K562 (cell line): ENCODE data around the gene NUFIP2.

Experiments used
- CTCF ChIP-seq, 3 experiments: IDR thresholded peaks in 2 of 3; conservative IDR thresholded peaks in 1 of 3; 2 replicates each; pipeline ENCODE4 v1.5.1; 2011 to 2012; ENCODE audit warnings: low read length in 3 of 3, mild to moderate bottlenecking in 3 of 3, control low read depth in 2 of 3, improper control_type of control experiment in 1 of 3, inconsistent platforms in 1 of 3, low read depth in 1 of 3, mixed read lengths in 1 of 3, moderate library complexity in 1 of 3; ENCODE audit not compliant: insufficient read depth in 2 of 3
- HNRNPUL1 ChIP-seq: fragments of 200-400 bp; formaldehyde crosslinking; IDR thresholded peaks from 2 replicates; pipeline ENCODE4 v1.6.1; 2017; ENCODE audit warnings: low read length
- KAT7 ChIP-seq: sonication (generic); formaldehyde crosslinking; IDR thresholded peaks from 2 replicates; pipeline ENCODE4 v1.8.0; 2022; ENCODE audit warnings: missing genetic modification reagents, mild to moderate bottlenecking, borderline replicate concordance
- MEF2A ChIP-seq: IDR thresholded peaks from 2 replicates; pipeline ENCODE4 v1.6.1; 2011; ENCODE audit warnings: low read depth, mild to moderate bottlenecking, low read length, moderate library complexity; ENCODE audit not compliant: control insufficient read depth
- NR2C1 ChIP-seq, 2 experiments: fragments of 450-650 bp; IDR thresholded peaks; 2 replicates each; pipeline ENCODE4 v1.6.1; 2017; ENCODE audit warnings: mild to moderate bottlenecking in 2 of 2, antibody characterized with exemption in 1 of 2, inconsistent platforms in 1 of 2, missing compliant biosample characterization in 1 of 2, missing genetic modification characterization in 1 of 2
- PML ChIP-seq: IDR thresholded peaks from 2 replicates; pipeline ENCODE4 v1.6.1; 2012; ENCODE audit warnings: low read length, inconsistent platforms
- SP2 ChIP-seq: IDR thresholded peaks from 2 replicates; pipeline ENCODE4 v1.6.1; 2011; ENCODE audit warnings: mild to moderate bottlenecking, low read depth, low read length, moderate library complexity; ENCODE audit not compliant: poor library complexity, severe bottlenecking; ENCODE audit errors: extremely low read depth
- TSHZ1 ChIP-seq: fragments of 250-450 bp; sonication (Bioruptor Pico); IDR thresholded peaks from 2 replicates; pipeline ENCODE4 v1.4.0; 2020; ENCODE audit warnings: mild to moderate bottlenecking, moderate library complexity
- U2AF2 ChIP-seq: fragments of 200-400 bp; formaldehyde crosslinking; optimal IDR thresholded peaks from 2 replicates; pipeline ENCODE3; 2017; ENCODE audit warnings: low read depth, mild to moderate bottlenecking, low read length
- YY1 ChIP-seq, 3 experiments: IDR thresholded peaks; 2 replicates each; pipeline ENCODE4 v1.6.1; 2011; ENCODE audit warnings: low read length in 2 of 3, mild to moderate bottlenecking in 2 of 3, moderate library complexity in 2 of 3, borderline replicate concordance in 1 of 3, control low read depth in 1 of 3, low read depth in 1 of 3; ENCODE audit not compliant: insufficient read depth in 3 of 3, insufficient replicate concordance in 2 of 3, control insufficient read depth in 1 of 3, insufficient read length in 1 of 3; ENCODE audit errors: extremely low read depth in 1 of 3
- ZBTB9 ChIP-seq: fragments of 450-650 bp; formaldehyde crosslinking; IDR thresholded peaks from 2 replicates; pipeline ENCODE4 v1.4.0; 2020; ENCODE audit warnings: mild to moderate bottlenecking, moderate library complexity
- ZNF76 ChIP-seq: fragments of 250-450 bp; sonication (Bioruptor Pico); IDR thresholded peaks from 2 replicates; pipeline ENCODE4 v1.4.0; 2020; ENCODE audit warnings: mild to moderate bottlenecking, moderate library complexity, borderline replicate concordance

DNA sequence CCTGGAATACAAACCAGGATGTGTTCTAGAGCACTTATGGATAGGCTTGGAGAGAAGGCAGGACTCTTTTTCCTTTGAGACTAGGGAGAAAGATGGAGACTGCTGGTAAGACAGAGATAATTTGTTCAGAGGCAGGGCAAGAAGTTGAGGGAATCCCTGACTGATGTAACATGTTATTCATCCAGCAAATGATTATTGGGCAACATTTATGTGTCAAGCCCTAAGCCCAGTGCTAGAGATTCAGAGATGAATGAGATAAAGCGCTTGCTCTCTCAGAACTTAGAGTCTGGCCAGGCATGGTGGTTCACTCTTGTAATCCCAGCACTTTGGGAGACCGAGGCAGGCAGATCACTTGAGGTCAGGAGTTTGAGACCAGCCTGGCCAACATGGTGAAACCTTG, 47.8 kb upstream of the NUFIP2 start:
- TF ChIP-seq ZNF76 (CRISPR knock-in tag) (no peak), ZBTB9 (CRISPR knock-in tag) (no peak), NR2C1 (IDR thresholded peaks at IDR 0.05) (no peak), NR2C1 (tag; IDR thresholded peaks at IDR 0.05) (no peak), SP2 (no peak), YY1 (IDR thresholded peaks at IDR 0.05; ENCODE audit: borderline replicate concordance in 1 of 3, control insufficient read depth in 1 of 3, extremely low read depth in 1 of 3, insufficient read depth in 3 of 3, insufficient read length in 1 of 3, insufficient replicate concordance in 2 of 3, low read depth in 1 of 3, low read length in 2 of 3) (no peak), KAT7 (CRISPR knock-in tag) (no peak), PML (no peak), TSHZ1 (CRISPR knock-in tag) (no peak), CTCF (IDR thresholded peaks at IDR 0.05 in 2 of 3, conservative IDR thresholded peaks at IDR 0.05 in 1 of 3; ENCODE audit: insufficient read depth in 2 of 3, low read depth in 1 of 3, low read length in 3 of 3) (no peak), U2AF2 (no peak), MEF2A (no peak), HNRNPUL1 (no peak)
